NCI-H187 treated with DMSO at 0.1 percent for 48 hours (cell line): ENCODE measurements around the gene RBM27.
"Not testable (repeated sequence)": the region's sequence is repeated elsewhere in the genome, so short reads cannot be mapped to it uniquely, and the experiment has no call there.

Experiments
- DNase-seq: peaks from one replicate; lab custom pipeline; 2025; lab: John Stamatoyannopoulos, UW

RBM27 gene

DNA sequence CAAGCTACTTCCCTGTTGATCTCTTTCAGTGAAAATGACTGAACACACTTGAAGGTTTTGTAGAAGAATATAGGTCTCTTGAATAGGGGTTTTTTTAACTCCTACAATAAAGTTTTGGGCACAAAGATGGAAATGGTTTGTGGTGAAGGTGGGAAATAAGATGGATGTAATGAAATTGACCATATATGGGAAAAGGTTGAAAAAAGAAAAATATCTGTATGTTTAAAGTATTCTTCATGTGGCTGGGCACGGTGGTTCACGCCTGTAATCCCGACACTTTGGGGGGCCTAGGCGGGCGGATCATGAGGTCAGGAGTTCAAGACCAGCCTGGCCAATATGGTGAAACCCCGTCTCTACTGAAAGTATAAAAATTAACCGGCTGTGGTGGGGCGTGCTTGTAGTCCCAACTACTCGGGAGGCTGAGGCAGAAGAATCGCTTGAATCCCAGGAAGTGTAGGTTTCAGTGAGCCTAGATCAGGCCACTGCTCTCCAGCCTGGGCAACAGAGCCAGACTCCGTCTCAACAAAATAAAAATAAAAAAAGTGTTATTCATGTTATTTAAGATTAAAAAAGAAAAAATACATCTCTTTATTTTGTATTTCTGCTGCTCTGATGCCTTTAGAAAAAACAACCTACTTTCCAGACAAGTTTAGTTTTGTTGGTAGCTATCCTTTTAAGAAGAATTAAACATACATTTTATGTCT is 2.2 kb downstream of the RBM27 start:
- DNase-seq = no peak

- no peak for DNase-seq
Measured at GRCh38 chr5:146206257-146206656, 2.9 kb downstream of the RBM27 start.

- no peak for DNase-seq
Measured at GRCh38 chr5:146208916-146209522, 5.6 kb downstream of the RBM27 start.

GRCh38 chr5:146209714-146210113 is 6.3 kb downstream of the RBM27 start:
- no peak for DNase-seq

DNA sequence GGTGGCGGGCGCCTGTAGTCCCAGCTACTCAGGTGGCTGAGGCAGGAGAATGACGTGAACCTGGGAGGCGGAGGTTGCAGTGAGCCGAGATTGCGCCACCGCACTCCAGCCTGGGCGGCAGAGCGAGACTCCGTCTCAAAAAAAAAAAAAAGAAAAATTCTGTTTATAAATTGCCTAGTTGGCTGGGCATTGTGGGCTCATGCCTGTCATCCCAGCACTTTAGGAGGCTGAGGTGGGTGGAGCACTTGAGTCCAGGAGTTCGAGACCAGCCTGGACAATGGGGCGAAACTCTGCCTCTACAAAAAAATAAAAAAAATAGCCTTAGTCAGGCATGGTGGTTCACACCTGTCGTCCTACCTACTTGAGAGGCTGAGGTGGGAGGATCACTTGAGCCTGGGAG is 7.4 kb downstream of the RBM27 start:
- DNase-seq = not testable (repeated sequence)

GRCh38 chr5:146213210-146213826 is 9.9 kb downstream of the RBM27 start:
- DNase-seq = no peak

DNA sequence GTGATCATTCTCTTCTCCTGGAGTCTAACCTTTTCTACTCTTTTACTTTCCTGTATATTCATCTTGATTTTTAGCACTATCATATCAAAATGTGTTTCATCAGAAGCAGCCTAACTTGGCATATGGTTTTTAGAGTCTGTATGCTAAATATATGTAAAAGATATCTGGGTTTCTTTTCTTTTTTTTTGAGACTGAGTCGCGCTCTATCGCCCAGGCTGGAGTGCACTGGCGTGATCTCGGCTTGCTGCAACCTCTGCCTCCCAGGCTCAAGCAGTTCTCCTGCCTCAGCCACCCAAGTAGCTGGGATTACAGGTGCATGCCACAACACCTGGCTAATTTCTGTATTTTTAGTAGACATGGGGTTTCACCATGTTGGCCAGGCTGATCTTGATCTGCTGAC is 11.5 kb downstream of the RBM27 start:
- not testable (repeated sequence) for DNase-seq

DNA sequence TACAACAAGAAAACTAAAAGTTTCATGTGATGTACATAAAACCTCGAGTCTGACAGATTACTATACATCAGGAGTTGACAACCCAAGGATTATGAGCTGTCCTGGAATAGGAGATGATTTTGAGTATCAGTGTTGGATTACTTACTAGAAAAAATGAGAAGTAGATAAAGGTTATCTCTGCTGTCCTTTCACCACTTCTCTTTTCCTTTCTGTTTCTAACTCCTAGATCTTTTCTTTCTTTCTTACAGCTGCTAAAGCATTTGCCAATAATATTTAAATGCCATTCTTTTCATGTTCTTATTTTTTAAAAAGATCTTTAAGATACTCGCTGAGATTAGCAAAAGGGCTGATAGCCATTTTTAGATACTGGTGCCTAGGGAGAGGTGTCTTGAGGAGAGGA is 14.8 kb downstream of the RBM27 start:
- no peak for DNase-seq

DNA sequence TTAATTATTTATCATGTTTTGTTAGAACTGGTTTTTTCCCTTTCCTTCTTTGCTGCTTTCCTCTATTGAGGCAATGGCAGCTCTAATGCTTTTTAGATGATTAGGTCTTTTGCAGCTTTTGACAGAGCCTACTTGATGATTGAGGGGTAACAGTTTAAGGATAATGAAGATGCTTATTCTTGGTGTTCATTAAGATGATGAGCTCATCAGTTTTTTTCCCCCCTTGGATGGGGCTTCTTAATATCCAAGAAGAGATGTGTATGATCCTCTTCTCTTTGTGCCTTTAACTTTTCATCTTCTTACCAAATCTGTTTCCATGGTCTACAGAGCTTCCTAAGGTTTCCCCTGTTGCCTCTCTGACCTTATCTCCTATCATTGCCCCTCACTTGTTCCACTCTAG is 15.8 kb downstream of the RBM27 start:
- no peak for DNase-seq

DNA sequence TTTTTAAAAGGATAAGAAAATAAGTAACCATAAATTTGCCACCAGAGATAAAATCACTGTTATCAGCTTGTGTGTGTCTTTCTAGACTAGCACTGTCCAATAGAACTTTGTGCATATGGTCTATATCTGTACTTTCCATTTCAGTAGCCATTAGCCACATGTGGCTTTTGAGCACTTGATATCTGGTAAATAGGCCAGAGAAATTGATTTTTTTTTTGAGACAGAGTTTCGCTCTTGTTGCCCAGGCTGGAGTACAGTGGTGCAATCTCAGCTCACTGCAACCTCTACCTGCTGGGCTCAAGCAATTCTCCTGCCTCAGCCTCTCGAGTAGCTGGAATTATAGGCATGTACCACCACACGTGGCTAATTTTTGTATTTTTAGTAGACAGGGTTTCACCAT is 17.8 kb downstream of the RBM27 start:
- DNase-seq = no peak

- DNase-seq = no peak
Measured at GRCh38 chr5:146222005-146222404, 18.6 kb downstream of the RBM27 start.

- DNase-seq = no peak
Measured at GRCh38 chr5:146223179-146223578, 19.8 kb downstream of the RBM27 start.

- DNase-seq = no peak
Measured at GRCh38 chr5:146229222-146229621, 25.8 kb downstream of the RBM27 start.

GRCh38 chr5:146232223-146232622 is 28.8 kb downstream of the RBM27 start:
- DNase-seq = no peak

DNA sequence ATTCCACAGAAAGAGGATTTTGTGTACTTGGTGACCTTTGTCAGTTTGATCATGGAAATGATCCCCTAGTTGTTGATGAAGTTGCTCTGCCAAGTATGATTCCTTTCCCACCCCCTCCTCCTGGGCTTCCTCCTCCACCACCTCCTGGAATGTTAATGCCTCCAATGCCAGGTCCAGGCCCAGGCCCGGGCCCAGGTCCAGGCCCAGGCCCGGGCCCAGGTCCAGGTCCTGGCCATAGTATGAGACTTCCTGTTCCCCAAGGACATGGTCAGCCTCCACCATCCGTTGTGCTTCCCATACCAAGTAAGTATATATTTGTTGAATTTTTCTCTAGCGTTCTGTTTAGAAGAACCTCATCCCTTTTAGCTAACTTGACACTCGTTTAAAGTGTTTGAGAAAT is 30.0 kb downstream of the RBM27 start:
- no peak for DNase-seq

DNA sequence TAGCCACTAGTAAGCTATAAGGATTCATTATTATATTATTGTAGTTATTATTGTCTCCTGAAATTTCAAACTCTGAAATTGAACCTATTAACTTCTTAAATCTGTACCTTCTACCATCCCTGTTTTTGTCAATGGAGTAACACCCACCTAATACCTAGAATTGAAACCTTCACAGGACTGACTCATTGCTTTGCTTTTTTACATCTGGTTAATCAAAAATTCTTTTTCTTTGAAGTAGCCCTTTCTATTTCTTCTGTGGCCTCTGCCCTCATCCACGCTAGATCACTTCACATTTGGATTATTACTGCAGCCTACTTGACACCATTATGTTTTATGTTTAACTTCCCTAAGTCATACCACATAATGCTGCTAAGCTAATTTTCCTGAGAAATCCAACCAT is 35.6 kb downstream of the RBM27 start:
- DNase-seq = no peak

DNA sequence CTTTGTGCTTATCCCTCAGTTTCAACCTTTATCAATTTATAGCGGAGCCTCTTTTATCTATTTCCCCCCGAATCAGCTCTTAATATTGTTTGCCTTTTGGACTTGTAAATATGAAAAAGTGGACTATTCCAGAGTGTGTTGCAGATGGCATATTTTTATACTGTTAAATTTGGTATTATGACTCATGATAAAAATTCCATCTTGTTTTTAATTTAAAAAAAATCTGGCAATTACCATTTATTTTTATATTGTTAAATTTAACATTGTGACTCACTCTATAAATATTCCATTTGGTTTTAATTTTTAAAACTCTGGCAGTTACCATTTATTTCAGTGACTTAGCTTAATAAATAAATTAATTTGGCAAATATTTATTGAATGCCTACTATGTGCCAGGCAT is 37.5 kb downstream of the RBM27 start:
- DNase-seq = no peak

DNA sequence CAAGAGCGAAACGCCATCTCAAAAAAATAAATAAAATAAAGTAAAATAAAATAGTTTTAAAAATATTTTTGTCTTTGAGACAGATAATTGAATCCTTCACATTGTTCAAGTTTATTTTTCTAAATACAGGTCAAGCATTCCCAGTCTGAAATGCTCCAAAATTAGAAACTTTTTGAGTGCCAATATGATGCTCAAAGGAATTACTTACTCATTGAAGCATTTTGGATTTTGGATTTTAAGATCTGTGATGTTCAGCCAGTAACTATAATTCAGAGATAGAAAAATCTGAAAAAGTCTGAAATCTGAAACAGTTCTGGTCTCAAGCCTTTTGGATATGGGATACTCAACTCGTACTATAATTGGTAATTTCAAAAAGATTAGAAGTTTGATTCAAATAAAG is 39.8 kb downstream of the RBM27 start:
- DNase-seq = no peak

- no peak for DNase-seq
Measured at GRCh38 chr5:146248561-146248960, 45.2 kb downstream of the RBM27 start.

DNA sequence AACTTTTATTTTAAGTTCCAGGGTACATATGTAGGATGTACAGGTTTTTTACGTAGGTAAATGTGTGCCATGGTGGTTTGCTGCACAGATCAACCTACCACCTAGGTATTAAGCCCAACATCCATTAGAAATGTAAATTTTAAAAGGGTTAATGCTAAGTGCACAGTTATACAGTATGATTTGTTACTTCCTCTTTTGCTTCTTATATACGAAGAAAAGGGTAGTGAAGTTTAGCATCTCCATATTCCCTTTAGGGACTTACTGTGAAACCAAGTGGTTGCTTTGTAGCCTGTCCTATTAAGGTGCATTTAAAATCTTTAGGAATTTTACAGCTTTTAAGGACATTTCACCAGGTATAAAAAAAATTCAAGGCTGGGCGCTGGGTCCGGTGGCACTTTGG is 46.4 kb downstream of the RBM27 start:
- no peak for DNase-seq
